Muscle of back (tissue), 11 donors: ENCODE results near the gene DNAH7. TPM values are rescaled to one million over a fixed set of nuclear protein-coding genes. Genes with fewer than 3 reads are reported as not detected.
A peak's percentile ranks its signal among the peaks of the same experiment; 100 is the strongest.
"Not testable (repeated sequence)": the region's sequence is repeated elsewhere in the genome, so short reads cannot be mapped to it uniquely, and the experiment has no call there.

Source experiments
- DNase-seq, 3 donors: peaks; one replicate each; pipeline versions ENCODE4 v3.0.0 to v3.0.0-alpha.2; 2013
- polyA plus RNA-seq, 10 donors: library from polyadenylated mRNA; unstranded; fragments of 120-200 nt; gene quantifications; one replicate each; pipeline ENCODE4 v1.2.1, GENCODE V29; 2013; ENCODE audit not compliant: insufficient read length in 10 of 10

DNAH7 gene
- polyA plus RNA-seq, 10 donors = 0.07 to 0.58 (median 0.32) TPM

- DNase-seq = no peak
Observed at GRCh38 chr2:195730912-195731311, 337.7 kb downstream of the DNAH7 start.

DNA sequence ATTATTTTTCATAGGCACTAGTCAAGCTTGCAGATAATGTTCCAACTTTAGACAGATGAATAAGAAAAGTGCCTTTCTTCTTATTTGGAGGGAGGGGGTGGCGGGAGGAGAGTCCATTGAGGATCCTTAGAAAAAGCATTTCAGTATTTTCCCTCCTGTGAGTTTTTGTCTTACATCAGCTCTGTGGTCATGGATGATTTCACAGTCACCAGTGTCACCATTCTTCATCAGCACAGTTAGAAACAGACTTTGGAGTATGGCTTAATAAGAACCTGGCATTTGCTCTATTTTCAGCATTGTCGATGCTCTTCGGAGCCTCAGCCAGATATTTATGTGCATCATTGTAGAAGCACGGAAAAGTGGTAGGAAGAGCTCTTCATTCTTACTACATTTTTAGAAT lies 341.5 kb downstream of the DNAH7 start:
- no peak for DNase-seq

GRCh38 chr2:195722075-195722474 lies 346.6 kb downstream of the DNAH7 start:
- DNase-seq = no peak

GRCh38 chr2:195721042-195721441 lies 347.6 kb downstream of the DNAH7 start:
- DNase-seq = no peak

DNA sequence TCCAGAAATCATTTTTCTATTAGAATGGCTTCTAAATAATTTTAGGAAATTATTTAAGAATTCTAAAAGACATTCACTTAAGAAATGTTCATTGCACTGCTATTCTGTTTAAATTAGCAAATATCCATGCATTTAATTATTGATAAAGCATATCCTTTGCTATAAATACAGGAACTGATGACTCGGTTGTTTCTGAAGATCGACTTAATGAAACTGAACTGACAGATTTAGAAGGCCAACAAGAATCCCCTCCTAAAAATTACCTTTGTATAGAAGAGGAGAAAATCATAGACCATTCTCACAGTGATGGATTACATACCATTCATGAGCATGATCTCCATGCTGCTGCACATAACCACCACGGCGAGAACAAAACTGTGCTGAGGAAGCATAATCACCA lies 352.2 kb downstream of the DNAH7 start:
- DNase-seq = no peak

DNA sequence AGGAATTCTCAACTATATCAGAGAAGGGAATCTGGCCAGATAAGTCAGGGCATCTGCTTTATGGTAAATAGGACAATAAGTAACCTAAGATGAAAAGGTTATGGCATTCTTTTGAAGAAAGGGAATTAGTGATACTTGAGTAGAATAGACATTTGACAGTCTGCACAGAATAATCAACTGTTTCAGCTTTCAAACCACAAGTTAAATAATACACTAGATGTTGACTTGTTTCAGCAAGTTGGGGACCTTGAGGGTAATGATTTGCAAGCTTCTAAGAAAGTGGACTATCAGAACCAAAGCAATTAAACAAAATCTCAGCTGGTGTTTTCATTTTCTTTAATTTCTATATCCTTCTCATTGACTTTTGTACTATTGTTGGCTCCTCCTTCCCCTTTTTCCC lies 357.2 kb downstream of the DNAH7 start:
- DNase-seq = no peak

- peak in 1 of 3 donors; percentile 4 for DNase-seq
Observed at GRCh38 chr2:195709901-195710806, 358.5 kb downstream of the DNAH7 start.

GRCh38 chr2:195706161-195706900 lies 362.3 kb downstream of the DNAH7 start:
- peak in 1 of 3 donors; percentile 6 for DNase-seq

- DNase-seq = no peak
Observed at GRCh38 chr2:195700480-195700879, 368.2 kb downstream of the DNAH7 start.

DNA sequence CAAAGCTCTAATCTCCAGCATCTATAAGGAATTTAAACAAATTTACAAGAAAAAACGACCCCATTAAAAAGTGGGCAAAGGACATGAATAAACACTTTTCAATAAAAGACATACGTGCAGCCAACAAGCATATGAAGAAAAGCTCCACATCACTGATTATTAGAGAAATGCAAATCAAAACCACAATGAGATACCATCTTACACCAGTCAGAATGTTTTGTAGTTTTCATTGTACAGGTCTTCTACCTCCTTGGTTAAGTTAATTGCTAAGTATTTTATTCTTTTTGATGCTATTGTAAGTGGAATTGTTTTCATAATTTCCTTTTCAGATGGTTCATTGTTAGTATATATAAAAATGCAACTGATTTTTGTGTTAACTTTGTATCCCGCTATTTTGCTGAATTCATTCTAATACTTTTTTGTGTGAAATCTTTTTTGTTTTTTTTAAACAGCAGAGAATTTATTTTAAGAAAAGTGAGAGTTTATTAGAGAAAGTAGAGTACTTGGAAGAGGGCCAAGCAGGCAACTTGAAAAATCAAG lies 370.9 kb downstream of the DNAH7 start:
- no peak for DNase-seq

DNA sequence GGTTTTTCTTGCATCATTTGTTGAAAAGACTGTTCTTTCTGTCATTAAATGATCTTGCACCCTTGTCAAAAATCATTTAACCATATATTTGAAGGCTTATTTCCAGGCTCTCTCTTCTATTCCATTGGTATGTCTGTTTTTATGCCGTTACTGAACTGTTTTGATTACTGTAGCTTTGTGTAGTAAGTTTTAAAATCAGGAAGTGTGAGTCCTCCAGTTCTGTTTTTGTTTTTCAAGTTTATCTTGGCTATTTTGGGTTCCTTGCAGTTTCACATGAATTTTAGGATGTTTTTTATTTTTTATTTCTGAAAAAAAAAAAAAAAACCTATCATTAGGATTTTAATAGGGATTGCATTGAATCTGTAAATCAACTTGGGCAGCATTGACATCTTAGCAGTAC lies 372.6 kb downstream of the DNAH7 start:
- no peak for DNase-seq

- DNase-seq = no peak
Observed at GRCh38 chr2:195695002-195695631, 373.5 kb downstream of the DNAH7 start.

DNA sequence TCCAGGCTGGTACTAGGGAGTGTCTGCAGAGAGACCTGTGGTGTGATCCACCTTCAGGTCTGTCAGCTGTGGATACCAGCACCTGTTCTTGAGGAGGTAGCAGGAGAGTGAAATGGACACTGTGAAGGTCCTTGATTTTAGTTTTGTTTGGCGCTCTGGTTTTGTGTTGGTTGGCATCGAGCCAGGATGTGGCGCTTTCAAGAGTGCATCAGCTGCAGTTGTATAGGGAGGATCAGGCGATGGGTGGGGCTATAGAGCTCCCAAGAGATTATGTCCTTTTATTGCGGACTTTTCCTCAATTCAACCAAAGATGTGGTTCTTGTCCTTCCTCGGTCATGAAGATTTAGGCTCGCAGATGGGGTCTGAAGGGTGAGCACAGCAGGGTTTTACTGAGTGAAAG lies 374.1 kb downstream of the DNAH7 start:
- no peak for DNase-seq

- not testable (repeated sequence) for DNase-seq
Observed at GRCh38 chr2:195692531-195692930, 376.1 kb downstream of the DNAH7 start.

Other genes with a start within 250 kb of the DNAH7 start
- 10 to 100 TPM in 1 of 10 donors, 1 to 10 TPM in 9; 5.1 to 17.0 (median 6.9) TPM for gene STK17B, start 102.7 kb upstream of the DNAH7 start, polyA plus RNA-seq